BE2C (cell line): ENCODE results near the gene RRP7A.
"Not testable (repeated sequence)": the region's sequence is repeated elsewhere in the genome, so short reads cannot be mapped to it uniquely, and the experiment has no call there.

Experiments
- DNase-seq: peaks from one replicate; pipeline ENCODE4 v3.0.0-alpha.2; 2020
- H3K27me3 ChIP-seq: fragments of 250-450 bp; sonication (Bioruptor Pico); 2 replicates; pipeline ENCODE4 v1.5.1; 2020; ENCODE audit warnings: mild to moderate bottlenecking
- H3K36me3 ChIP-seq: fragments of 250-450 bp; sonication (Bioruptor Pico); 2 replicates; pipeline ENCODE4 v1.5.1; 2020; ENCODE audit warnings: mild to moderate bottlenecking
- H3K4me1 ChIP-seq: fragments of 250-450 bp; sonication (Bioruptor Pico); 2 replicates; pipeline ENCODE4 v1.5.1; 2020
- H3K4me3 ChIP-seq: 2 replicates; pipeline ENCODE4 v1.5.1; 2011; ENCODE audit warnings: low read depth, low read length
- H3K9me3 ChIP-seq: fragments of 250-450 bp; sonication (Bioruptor Pico); 2 replicates; pipeline ENCODE4 v1.5.1; 2020
- CTCF ChIP-seq: IDR thresholded peaks from 2 replicates; pipeline ENCODE4 v1.5.1; 2012; ENCODE audit warnings: mild to moderate bottlenecking, low read depth, low read length

RRP7A gene

GRCh38 chr22:42548597-42549330, 29.2 kb upstream of the RRP7A start:
- H3K9me3 ChIP-seq: no peaks in the 10 kb centered on the region
- TF ChIP-seq CTCF: no peak
- no peak for DNase-seq
- H3K4me3 ChIP-seq: no peak overlapping the region
- peaks cover 5% of the 10 kb centered on the region; the same call in 1 of the 2 replicates for H3K4me1 ChIP-seq
- no peaks in the 10 kb centered on the region for H3K36me3 ChIP-seq
- H3K27me3 ChIP-seq: no peaks in the 10 kb centered on the region

GRCh38 chr22:42548126-42548525, 28.5 kb upstream of the RRP7A start:
- not testable (repeated sequence) for DNase-seq, H3K4me1 ChIP-seq, H3K36me3 ChIP-seq, H3K9me3 ChIP-seq, H3K4me3 ChIP-seq, H3K27me3 ChIP-seq

GRCh38 chr22:42547562-42547961, 28.0 kb upstream of the RRP7A start:
- Histone ChIP-seq H3K27me3 (no peaks in the 10 kb centered on the region), H3K9me3 (no peaks in the 10 kb centered on the region), H3K36me3 (no peaks in the 10 kb centered on the region), H3K4me3 (no peak overlapping the region), H3K4me1 (peaks cover 5% of the 10 kb centered on the region; the same call in 1 of the 2 replicates)
- DNase-seq: no peak
- TF ChIP-seq CTCF: no peak

- TF ChIP-seq CTCF: no peak
- Histone ChIP-seq H3K36me3 (no peaks in the 10 kb centered on the region), H3K4me3 (no peak overlapping the region), H3K4me1 (peaks cover 5% of the 10 kb centered on the region; the same call in 1 of the 2 replicates), H3K27me3 (no peaks in the 10 kb centered on the region), H3K9me3 (no peaks in the 10 kb centered on the region)
- DNase-seq: no peak
These were observed 25.1 kb upstream of the RRP7A start for GRCh38 chr22:42544686-42545085.

GRCh38 chr22:42539236-42539771, 19.7 kb upstream of the RRP7A start:
- not testable (repeated sequence) for H3K4me3 ChIP-seq, H3K9me3 ChIP-seq, H3K36me3 ChIP-seq, H3K27me3 ChIP-seq, DNase-seq, H3K4me1 ChIP-seq

- H3K9me3 ChIP-seq, H3K27me3 ChIP-seq, DNase-seq, H3K36me3 ChIP-seq, H3K4me1 ChIP-seq, H3K4me3 ChIP-seq: not testable (repeated sequence)
These were observed 17.7 kb upstream of the RRP7A start for GRCh38 chr22:42537199-42537831.

GRCh38 chr22:42536634-42537033, 17.0 kb upstream of the RRP7A start:
- H3K27me3 ChIP-seq, H3K9me3 ChIP-seq, DNase-seq, H3K4me3 ChIP-seq, H3K36me3 ChIP-seq, H3K4me1 ChIP-seq: not testable (repeated sequence)

- no peaks in the 10 kb centered on the region for H3K36me3 ChIP-seq
- no peaks in the 10 kb centered on the region for H3K9me3 ChIP-seq
- no peaks in the 10 kb centered on the region for H3K4me1 ChIP-seq
- no peak for DNase-seq
- TF ChIP-seq CTCF: no peak
- H3K4me3 ChIP-seq: no peak overlapping the region
- H3K27me3 ChIP-seq: no peaks in the 10 kb centered on the region
These were observed 16.6 kb upstream of the RRP7A start for GRCh38 chr22:42536166-42536565.

GRCh38 chr22:42535082-42535731, 15.6 kb upstream of the RRP7A start:
- DNase-seq, H3K36me3 ChIP-seq, H3K4me1 ChIP-seq, H3K4me3 ChIP-seq, H3K9me3 ChIP-seq, H3K27me3 ChIP-seq: not testable (repeated sequence)
